Vagina (tissue), 2 donors: ENCODE data around the gene TBCB. TPM values are rescaled to one million over a fixed set of nuclear protein-coding genes. Genes with fewer than 3 reads are reported as not detected.
A peak's percentile ranks its signal among the peaks of the same experiment; 100 is the strongest.

Source experiments
- DNase-seq, 2 donors: peaks; one replicate each; pipeline ENCODE4 v3.0.0-alpha.2; 2017; ENCODE audit errors: extremely low spot score in 2 of 2
- H3K27ac ChIP-seq: fragments of 200-600 bp; sonication (generic); one replicate; pipeline ENCODE4 v1.5.1; 2019
- H3K27me3 ChIP-seq: fragments of 200-600 bp; sonication (generic); one replicate; pipeline ENCODE4 v1.5.1; 2019
- H3K36me3 ChIP-seq, 2 donors: fragments of 200-600 bp; sonication (generic); one replicate each; pipeline ENCODE4 v1.5.1; 2017 to 2019
- H3K4me1 ChIP-seq: fragments of 200-600 bp; sonication (generic); one replicate; pipeline ENCODE4 v1.5.1; 2019
- H3K4me3 ChIP-seq, 2 donors: fragments of 200-600 bp; sonication (generic); 1 replicate in 1 of 2; 2 replicates in 1 of 2; pipeline ENCODE4 v1.5.1; 2016 to 2019
- H3K9me3 ChIP-seq: fragments of 200-600 bp; sonication (generic); one replicate; pipeline ENCODE4 v1.5.1; 2019
- POLR2A ChIP-seq, 2 donors: fragments of 450-650 bp; IDR thresholded peaks; one replicate each; pipeline ENCODE4 v1.6.1; 2017; ENCODE audit warnings: antibody characterized with exemption in 2 of 2, mild to moderate bottlenecking in 2 of 2, moderate library complexity in 2 of 2
- POLR2AphosphoS5 ChIP-seq, 2 donors: sonication (generic); formaldehyde crosslinking; IDR thresholded peaks; one replicate each; pipeline ENCODE4 v1.9.0; 2017; ENCODE audit warnings: antibody characterized with exemption in 2 of 2, mild to moderate bottlenecking in 2 of 2, low read depth in 1 of 2; ENCODE audit not compliant: insufficient read depth in 1 of 2
- intact Hi-C: fragments of 100-400 bp; cut with DNase I; formaldehyde crosslinking; loops from one replicate; pipeline ENCODE4 v1.15.1; 2023
- total RNA-seq: library from RNA; depleted of rRNA; stranded (reverse); fragments of >200 nt; gene quantifications from one replicate; pipeline ENCODE4 v1.2.3, GENCODE V29; 2016
- TF ChIP-seq, protein P1 (sequence below), 3 experiments: fragments of 450-650 bp in 2 of 3; fragments of 200-600 bp in 1 of 3; sonication (generic) in 1 of 3; IDR thresholded peaks; one replicate each; pipeline ENCODE4 v1.5.1; 2017 to 2019; ENCODE audit warnings: antibody characterized with exemption in 3 of 3, mild to moderate bottlenecking in 2 of 3, moderate library complexity in 2 of 3

The TBCB gene
- total RNA-seq, 1 donor from 2014 or later, result 105 TPM

DNA sequence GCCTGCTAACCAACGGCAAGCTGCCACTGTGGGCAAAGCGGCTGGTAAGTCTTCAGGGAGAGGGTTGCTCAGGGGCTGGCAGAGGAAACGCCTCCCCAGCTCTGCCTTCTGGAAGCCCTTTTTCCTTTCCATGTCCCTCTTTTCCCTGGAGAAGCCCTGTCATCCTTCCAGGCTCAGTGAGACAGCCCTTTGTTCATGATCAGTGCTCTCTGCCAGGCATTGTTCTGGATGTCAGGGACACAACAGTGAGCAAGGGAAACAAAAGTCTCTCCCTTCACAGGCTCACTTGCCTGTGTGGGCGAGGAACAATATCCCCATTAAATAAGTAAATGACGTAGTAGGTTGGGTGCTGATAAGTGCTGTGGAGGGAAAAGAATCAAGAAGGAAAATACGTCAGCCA, 18.2 kb upstream of the TBCB start:
- Histone ChIP-seq H3K9me3 (no peaks in the 10 kb centered on the region), H3K4me1 (peaks cover 14% of the 10 kb centered on the region), H3K4me3 (no peak overlapping the region), H3K36me3 (no peaks in the 10 kb centered on the region), H3K27me3 (no peaks in the 10 kb centered on the region), H3K27ac (no peak overlapping the region)
- no peak for DNase-seq
- TF ChIP-seq POLR2A (IDR thresholded peaks at IDR 0.05), result no peak
- TF ChIP-seq, protein P1, sequence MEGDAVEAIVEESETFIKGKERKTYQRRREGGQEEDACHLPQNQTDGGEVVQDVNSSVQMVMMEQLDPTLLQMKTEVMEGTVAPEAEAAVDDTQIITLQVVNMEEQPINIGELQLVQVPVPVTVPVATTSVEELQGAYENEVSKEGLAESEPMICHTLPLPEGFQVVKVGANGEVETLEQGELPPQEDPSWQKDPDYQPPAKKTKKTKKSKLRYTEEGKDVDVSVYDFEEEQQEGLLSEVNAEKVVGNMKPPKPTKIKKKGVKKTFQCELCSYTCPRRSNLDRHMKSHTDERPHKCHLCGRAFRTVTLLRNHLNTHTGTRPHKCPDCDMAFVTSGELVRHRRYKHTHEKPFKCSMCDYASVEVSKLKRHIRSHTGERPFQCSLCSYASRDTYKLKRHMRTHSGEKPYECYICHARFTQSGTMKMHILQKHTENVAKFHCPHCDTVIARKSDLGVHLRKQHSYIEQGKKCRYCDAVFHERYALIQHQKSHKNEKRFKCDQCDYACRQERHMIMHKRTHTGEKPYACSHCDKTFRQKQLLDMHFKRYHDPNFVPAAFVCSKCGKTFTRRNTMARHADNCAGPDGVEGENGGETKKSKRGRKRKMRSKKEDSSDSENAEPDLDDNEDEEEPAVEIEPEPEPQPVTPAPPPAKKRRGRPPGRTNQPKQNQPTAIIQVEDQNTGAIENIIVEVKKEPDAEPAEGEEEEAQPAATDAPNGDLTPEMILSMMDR (IDR thresholded peaks at IDR 0.05), result no peak
- TF ChIP-seq POLR2AphosphoS5 (IDR thresholded peaks at IDR 0.05; ENCODE audit: insufficient read depth in 1 of 2, low read depth in 1 of 2), result no peak
- intact Hi-C loops, result loop anchor here (10.0 kb wide), 1 partner anchor 732 kb away; no protein-coding TSS in a partner anchor

DNA sequence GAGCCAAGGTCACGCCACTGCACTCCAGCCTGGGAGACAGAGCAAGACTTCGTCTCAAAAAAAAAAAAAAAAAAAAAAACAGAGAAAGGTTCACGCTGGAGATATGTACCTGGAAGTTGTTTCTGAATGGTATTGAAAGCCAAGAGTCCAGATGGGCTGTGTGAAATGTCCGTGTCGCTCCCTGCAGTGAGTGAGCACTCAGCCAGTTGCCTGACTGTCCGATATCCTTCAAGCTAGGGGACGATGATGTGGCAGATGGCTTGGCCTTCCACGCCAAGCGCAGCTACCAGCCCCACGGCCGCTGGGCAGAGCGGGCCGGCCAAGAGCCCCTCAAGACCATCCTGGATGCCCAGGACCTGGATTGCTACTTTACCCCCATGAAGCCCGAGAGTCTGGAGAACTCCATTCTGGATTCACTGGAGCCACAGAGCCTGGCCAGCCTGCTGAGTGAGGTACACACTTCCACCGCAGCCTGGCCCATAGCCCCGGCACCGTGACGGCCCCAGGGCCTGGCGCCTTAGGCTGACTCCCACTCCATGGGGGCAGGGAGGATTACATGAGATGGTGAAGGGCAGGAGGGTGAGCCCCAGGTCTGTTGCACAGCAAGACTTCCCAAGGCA, 16.0 kb upstream of the TBCB start:
- TF ChIP-seq, protein P1 (IDR thresholded peaks at IDR 0.05), result no peak
- TF ChIP-seq POLR2AphosphoS5 (IDR thresholded peaks at IDR 0.05; ENCODE audit: insufficient read depth in 1 of 2, low read depth in 1 of 2) (no peak), POLR2A (IDR thresholded peaks at IDR 0.05) (no peak)
- Histone ChIP-seq H3K9me3 (no peaks in the 10 kb centered on the region), H3K36me3 (no peaks in the 10 kb centered on the region), H3K4me3 (no peak overlapping the region), H3K27ac (no peak overlapping the region), H3K27me3 (no peaks in the 10 kb centered on the region), H3K4me1 (peaks cover 14% of the 10 kb centered on the region)
- DNase-seq, result no peak
- intact Hi-C loops, result loop anchor here (10.0 kb wide), 1 partner anchor 734 kb away; no protein-coding TSS in a partner anchor

DNA sequence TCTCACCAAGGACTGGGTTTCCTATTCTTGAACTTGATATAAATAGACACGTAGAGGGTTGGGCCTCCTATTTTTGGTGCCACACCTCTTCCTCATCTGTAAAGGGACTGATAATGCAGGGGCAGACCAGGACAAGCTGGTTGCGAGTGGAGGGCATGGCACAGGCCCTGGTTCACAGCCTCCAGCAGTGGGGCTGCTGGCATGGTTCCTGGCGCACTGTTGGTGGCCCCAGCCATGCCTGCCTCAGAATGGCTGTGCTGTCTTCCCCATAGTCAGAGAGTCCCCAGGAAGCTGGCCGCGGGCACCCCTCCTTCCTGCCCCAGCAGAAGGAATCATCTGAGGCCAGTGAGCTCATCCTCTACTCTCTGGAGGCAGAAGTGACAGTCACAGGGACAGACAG, 14.8 kb upstream of the TBCB start:
- Histone ChIP-seq H3K4me1 (peaks cover 14% of the 10 kb centered on the region), H3K27me3 (no peaks in the 10 kb centered on the region), H3K27ac (no peak overlapping the region), H3K4me3 (no peak overlapping the region), H3K36me3 (no peaks in the 10 kb centered on the region), H3K9me3 (no peaks in the 10 kb centered on the region)
- intact Hi-C loops, result no loop called here
- TF ChIP-seq POLR2A (IDR thresholded peaks at IDR 0.05) (no peak), POLR2AphosphoS5 (IDR thresholded peaks at IDR 0.05; ENCODE audit: insufficient read depth in 1 of 2, low read depth in 1 of 2) (no peak)
- TF ChIP-seq, protein P1 (IDR thresholded peaks at IDR 0.05), result no peak
- DNase-seq, result no peak

DNA sequence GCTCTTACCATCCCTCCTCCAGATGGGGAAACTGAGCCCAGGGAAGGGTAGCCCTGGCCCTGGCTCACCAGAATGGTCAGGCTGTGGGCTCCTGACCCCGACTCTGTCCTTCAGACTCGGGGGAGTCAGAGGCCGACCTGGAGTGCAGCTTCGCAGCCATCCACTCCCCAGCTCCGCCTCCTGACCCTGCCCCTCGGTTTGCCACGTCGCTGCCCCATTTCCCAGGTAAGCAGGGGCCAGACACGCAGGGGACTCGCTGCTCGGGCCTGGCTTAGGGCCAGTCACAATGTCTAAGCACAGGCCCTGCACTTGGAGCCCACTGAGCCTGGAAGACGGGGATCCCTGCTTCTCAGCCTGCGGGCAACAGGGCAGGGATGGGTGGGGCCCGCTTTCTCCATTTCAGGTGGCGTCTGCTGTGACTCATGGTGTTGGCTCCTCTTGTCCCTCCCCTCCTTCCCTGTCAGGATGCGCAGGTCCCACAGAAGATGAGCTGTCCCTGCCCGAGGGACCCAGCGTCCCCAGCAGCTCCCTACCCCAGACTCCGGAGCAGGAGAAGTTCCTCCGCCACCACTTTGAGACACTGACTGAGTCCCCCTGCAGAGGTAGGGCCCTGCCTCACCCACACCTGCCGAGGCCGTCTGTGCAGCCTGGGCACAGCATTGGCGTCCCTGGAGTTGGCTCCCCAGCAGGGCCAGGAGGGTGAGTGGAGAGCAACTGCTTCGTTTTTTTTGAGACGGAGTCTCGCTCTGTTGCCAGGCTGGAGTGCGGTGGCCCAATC, 13.5 kb upstream of the TBCB start:
- Histone ChIP-seq H3K4me1 (peaks cover 14% of the 10 kb centered on the region), H3K9me3 (no peaks in the 10 kb centered on the region), H3K27me3 (no peaks in the 10 kb centered on the region), H3K4me3 (no peak overlapping the region), H3K36me3 (no peaks in the 10 kb centered on the region), H3K27ac (no peak overlapping the region)
- intact Hi-C loops, result no loop called here
- TF ChIP-seq POLR2AphosphoS5 (IDR thresholded peaks at IDR 0.05; ENCODE audit: insufficient read depth in 1 of 2, low read depth in 1 of 2) (peak in 1 of 2 donors; percentile 13), POLR2A (IDR thresholded peaks at IDR 0.05) (no peak)
- no peak for DNase-seq

DNA sequence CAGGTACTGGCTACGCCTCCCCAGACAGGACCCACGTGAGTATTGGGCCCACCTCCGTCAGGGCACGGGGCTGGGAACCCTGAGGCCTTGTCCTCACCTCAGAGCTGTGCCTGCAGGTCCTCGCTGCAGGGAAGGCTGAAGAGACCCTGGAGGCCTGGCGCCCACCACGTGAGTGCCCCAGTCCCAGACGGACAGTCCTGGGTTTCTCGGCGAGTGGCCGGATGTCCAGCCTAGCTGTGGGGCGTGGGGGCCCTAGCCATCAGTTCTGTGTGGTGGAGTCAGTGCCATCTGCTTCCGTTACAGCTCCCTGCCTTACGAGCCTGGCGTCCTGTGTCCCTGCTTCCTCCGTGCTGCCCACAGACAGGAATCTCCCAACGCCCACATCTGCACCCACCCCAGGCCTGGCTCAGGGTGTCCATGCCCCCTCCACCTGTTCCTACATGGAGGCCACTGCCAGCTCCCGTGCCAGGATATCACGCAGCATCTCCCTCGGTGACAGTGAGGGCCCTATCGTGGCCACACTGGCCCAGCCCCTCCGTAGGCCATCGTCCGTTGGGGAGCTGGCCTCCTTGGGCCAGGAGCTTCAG, 12.1 kb upstream of the TBCB start:
- no peaks in the 10 kb centered on the region for H3K9me3 ChIP-seq
- H3K36me3 ChIP-seq, result no peaks in the 10 kb centered on the region
- H3K27me3 ChIP-seq, result no peaks in the 10 kb centered on the region
- intact Hi-C loops, result no loop called here
- no peak overlapping the region for H3K4me3 ChIP-seq
- no peak for DNase-seq
- no peak overlapping the region for H3K27ac ChIP-seq
- H3K4me1 ChIP-seq, result peaks cover 14% of the 10 kb centered on the region
- TF ChIP-seq, protein P1 (IDR thresholded peaks at IDR 0.05), result no peak
- TF ChIP-seq POLR2AphosphoS5 (IDR thresholded peaks at IDR 0.05; ENCODE audit: insufficient read depth in 1 of 2, low read depth in 1 of 2) (no peak), POLR2A (IDR thresholded peaks at IDR 0.05) (no peak)
